KOPT-K1 (cell line): ENCODE measurements around the gene RFX6.

Experiments
- H3K27ac ChIP-seq: fragments of 200-600 bp; sonication (generic); 2 replicates; pipeline ENCODE4 v1.5.1; 2016; ENCODE audit warnings: antibody characterized with exemption, mild to moderate bottlenecking, low read depth, low read length; ENCODE audit not compliant: poor library complexity, severe bottlenecking
- H3K36me3 ChIP-seq: fragments of 200-600 bp; sonication (generic); 2 replicates; pipeline ENCODE4 v1.5.1; 2017; ENCODE audit warnings: antibody characterized with exemption, mild to moderate bottlenecking, low read length, moderate library complexity; ENCODE audit not compliant: insufficient read depth
- H3K9me3 ChIP-seq: fragments of 200-600 bp; sonication (generic); 2 replicates; pipeline ENCODE4 v1.5.1; 2017; ENCODE audit warnings: antibody characterized with exemption, low read length, mild to moderate bottlenecking; ENCODE audit not compliant: insufficient read depth, poor library complexity, severe bottlenecking

RFX6 gene

GRCh38 chr6:116932496-116932895 lies 55.5 kb downstream of the RFX6 start:
- Histone ChIP-seq H3K27ac (no peak overlapping the region), H3K9me3 (no peaks in the 10 kb centered on the region)

GRCh38 chr6:116933485-116933884 lies 56.4 kb downstream of the RFX6 start:
- Histone ChIP-seq H3K9me3 (no peaks in the 10 kb centered on the region), H3K27ac (no peak overlapping the region), H3K36me3 (no peaks in the 10 kb centered on the region)

More at GRCh38 chr6:116932496-116932895, 55.5 kb downstream of the RFX6 start:
- H3K36me3 ChIP-seq, result no peaks in the 10 kb centered on the region

- Histone ChIP-seq H3K27ac (no peak overlapping the region), H3K9me3 (no peaks in the 10 kb centered on the region)
Measured at GRCh38 chr6:116938305-116938704, 61.3 kb downstream of the RFX6 start.

GRCh38 chr6:116941727-116942126 lies 64.7 kb downstream of the RFX6 start:
- Histone ChIP-seq H3K9me3 (no peaks in the 10 kb centered on the region), H3K27ac (no peak overlapping the region), H3K36me3 (no peaks in the 10 kb centered on the region)

More at GRCh38 chr6:116938305-116938704, 61.3 kb downstream of the RFX6 start:
- H3K36me3 ChIP-seq, result no peaks in the 10 kb centered on the region

GRCh38 chr6:116945809-116946208 lies 68.8 kb downstream of the RFX6 start:
- Histone ChIP-seq H3K36me3 (no peaks in the 10 kb centered on the region), H3K9me3 (no peaks in the 10 kb centered on the region), H3K27ac (no peak overlapping the region)

GRCh38 chr6:116948533-116949304 lies 71.7 kb downstream of the RFX6 start:
- Histone ChIP-seq H3K9me3 (no peaks in the 10 kb centered on the region), H3K36me3 (no peaks in the 10 kb centered on the region), H3K27ac (no peak overlapping the region)

GRCh38 chr6:116949964-116950363 lies 72.9 kb downstream of the RFX6 start:
- H3K36me3 ChIP-seq, result no peaks in the 10 kb centered on the region
- no peaks in the 10 kb centered on the region for H3K9me3 ChIP-seq
- no peak overlapping the region for H3K27ac ChIP-seq

GRCh38 chr6:116954335-116954734 lies 77.3 kb downstream of the RFX6 start:
- Histone ChIP-seq H3K27ac (no peak overlapping the region), H3K36me3 (no peaks in the 10 kb centered on the region), H3K9me3 (no peaks in the 10 kb centered on the region)

- Histone ChIP-seq H3K9me3 (no peaks in the 10 kb centered on the region), H3K27ac (no peak overlapping the region), H3K36me3 (no peaks in the 10 kb centered on the region)
Measured at GRCh38 chr6:116954938-116955337, 77.9 kb downstream of the RFX6 start.

GRCh38 chr6:116955773-116956172 lies 78.7 kb downstream of the RFX6 start:
- H3K36me3 ChIP-seq, result no peaks in the 10 kb centered on the region
- no peak overlapping the region for H3K27ac ChIP-seq
- no peaks in the 10 kb centered on the region for H3K9me3 ChIP-seq

GRCh38 chr6:116963972-116964371 lies 86.9 kb downstream of the RFX6 start:
- Histone ChIP-seq H3K27ac (no peak overlapping the region), H3K36me3 (no peaks in the 10 kb centered on the region), H3K9me3 (no peaks in the 10 kb centered on the region)

- H3K9me3 ChIP-seq, result no peaks in the 10 kb centered on the region
- no peaks in the 10 kb centered on the region for H3K36me3 ChIP-seq
- no peak overlapping the region for H3K27ac ChIP-seq
Measured at GRCh38 chr6:116966675-116967576, 89.9 kb downstream of the RFX6 start.

GRCh38 chr6:116969211-116969863 lies 92.3 kb downstream of the RFX6 start:
- no peaks in the 10 kb centered on the region for H3K9me3 ChIP-seq
- H3K36me3 ChIP-seq, result no peaks in the 10 kb centered on the region
- no peak overlapping the region for H3K27ac ChIP-seq

GRCh38 chr6:116971959-116972358 lies 94.9 kb downstream of the RFX6 start:
- Histone ChIP-seq H3K9me3 (no peaks in the 10 kb centered on the region), H3K36me3 (no peaks in the 10 kb centered on the region), H3K27ac (no peak overlapping the region)

GRCh38 chr6:116973976-116974375 lies 96.9 kb downstream of the RFX6 start:
- no peak overlapping the region for H3K27ac ChIP-seq
- no peaks in the 10 kb centered on the region for H3K36me3 ChIP-seq
- no peaks in the 10 kb centered on the region for H3K9me3 ChIP-seq
